AG09309 (cell line): ENCODE measurements around the gene ZNF652.

Experiments used
- DNase-seq: peaks from one replicate; pipeline ENCODE4 v3.0.0-alpha.2; 2010; ENCODE audit warnings: low read depth
- H3K4me3 ChIP-seq: 2 replicates; pipeline ENCODE4 v1.5.1; 2011; ENCODE audit warnings: mild to moderate bottlenecking, low read depth, low read length, moderate library complexity; ENCODE audit not compliant: control insufficient read depth
- CTCF ChIP-seq: IDR thresholded peaks from 2 replicates; pipeline ENCODE4 v1.5.1; 2011; ENCODE audit warnings: mild to moderate bottlenecking, low read depth, low read length, inconsistent platforms; ENCODE audit not compliant: insufficient read depth, control insufficient read depth; ENCODE audit errors: missing control alignments

The ZNF652 gene

GRCh38 chr17:49352587-49353154, 9.4 kb downstream of the ZNF652 start:
- no peak for TF ChIP-seq CTCF
- no peak overlapping the region for H3K4me3 ChIP-seq
- no peak for DNase-seq

GRCh38 chr17:49351572-49352140, 10.4 kb downstream of the ZNF652 start:
- no peak for DNase-seq
- no peak overlapping the region for H3K4me3 ChIP-seq
- no peak for TF ChIP-seq CTCF

GRCh38 chr17:49349541-49349940, 12.5 kb downstream of the ZNF652 start:
- DNase-seq: no peak
- no peak overlapping the region for H3K4me3 ChIP-seq
- TF ChIP-seq CTCF: no peak

GRCh38 chr17:49344914-49345313, 17.1 kb downstream of the ZNF652 start:
- H3K4me3 ChIP-seq: no peak overlapping the region
- TF ChIP-seq CTCF: no peak
- DNase-seq: no peak

- DNase-seq: no peak
- no peak overlapping the region for H3K4me3 ChIP-seq
- TF ChIP-seq CTCF: no peak
Measured at GRCh38 chr17:49343273-49343672, 18.8 kb downstream of the ZNF652 start.

GRCh38 chr17:49342575-49342936, 19.5 kb downstream of the ZNF652 start:
- no peak for DNase-seq
- no peak for TF ChIP-seq CTCF
- H3K4me3 ChIP-seq: no peak overlapping the region
